Fibroblast of lung (primary cell): ENCODE results near the gene SLPI.

ENCODE experiments used
- EZH2 ChIP-seq: IDR thresholded peaks from 2 replicates; pipeline ENCODE4 v1.5.1; 2012; ENCODE audit warnings: low read length, control low read depth, mild to moderate bottlenecking; ENCODE audit errors: missing control alignments
- TF ChIP-seq, protein P1 (sequence below), 2 donors: IDR thresholded peaks in 1 of 2; conservative IDR thresholded peaks in 1 of 2; 1 replicate in 1 of 2; 2 replicates in 1 of 2; pipeline ENCODE4 v1.5.1; 2011 to 2012; ENCODE audit warnings: low read length in 2 of 2, control low read depth in 1 of 2, inconsistent platforms in 1 of 2, low read depth in 1 of 2, mild to moderate bottlenecking in 1 of 2

DNA sequence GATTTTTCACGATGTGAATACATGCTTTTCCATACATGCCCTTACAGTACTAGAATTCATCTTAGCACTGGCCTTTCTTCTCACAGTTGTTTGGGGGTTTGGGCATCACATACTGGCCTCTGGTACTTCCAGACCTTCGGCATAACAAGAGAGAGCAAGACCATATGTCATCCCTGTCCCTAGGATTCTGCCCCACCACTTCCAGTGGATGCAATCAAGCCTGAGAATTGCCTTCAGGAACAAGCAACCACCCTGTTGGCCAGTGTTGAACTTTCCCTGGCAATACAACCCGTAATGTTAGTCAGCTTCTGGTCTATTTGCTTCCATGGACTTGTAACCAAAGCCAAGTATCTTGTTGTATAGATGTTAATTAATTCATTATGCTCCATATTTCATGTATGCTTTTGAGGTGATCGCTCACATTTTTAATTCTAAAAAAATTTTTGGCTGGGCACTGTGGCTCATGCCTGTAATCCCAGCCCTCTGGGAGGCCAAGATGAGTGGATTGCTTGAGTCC, 15.4 kb upstream of the SLPI start:
- TF ChIP-seq, protein P1, sequence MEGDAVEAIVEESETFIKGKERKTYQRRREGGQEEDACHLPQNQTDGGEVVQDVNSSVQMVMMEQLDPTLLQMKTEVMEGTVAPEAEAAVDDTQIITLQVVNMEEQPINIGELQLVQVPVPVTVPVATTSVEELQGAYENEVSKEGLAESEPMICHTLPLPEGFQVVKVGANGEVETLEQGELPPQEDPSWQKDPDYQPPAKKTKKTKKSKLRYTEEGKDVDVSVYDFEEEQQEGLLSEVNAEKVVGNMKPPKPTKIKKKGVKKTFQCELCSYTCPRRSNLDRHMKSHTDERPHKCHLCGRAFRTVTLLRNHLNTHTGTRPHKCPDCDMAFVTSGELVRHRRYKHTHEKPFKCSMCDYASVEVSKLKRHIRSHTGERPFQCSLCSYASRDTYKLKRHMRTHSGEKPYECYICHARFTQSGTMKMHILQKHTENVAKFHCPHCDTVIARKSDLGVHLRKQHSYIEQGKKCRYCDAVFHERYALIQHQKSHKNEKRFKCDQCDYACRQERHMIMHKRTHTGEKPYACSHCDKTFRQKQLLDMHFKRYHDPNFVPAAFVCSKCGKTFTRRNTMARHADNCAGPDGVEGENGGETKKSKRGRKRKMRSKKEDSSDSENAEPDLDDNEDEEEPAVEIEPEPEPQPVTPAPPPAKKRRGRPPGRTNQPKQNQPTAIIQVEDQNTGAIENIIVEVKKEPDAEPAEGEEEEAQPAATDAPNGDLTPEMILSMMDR (conservative IDR thresholded peaks at IDR 0.05 in 1 of 2, IDR thresholded peaks at IDR 0.05 in 1 of 2; ENCODE audit: low read depth in 1 of 2, low read length in 2 of 2), result no peak
- TF ChIP-seq EZH2, result no peak
